Measurements from ENCODE around the gene C1QTNF5.

- TF ChIP-seq POLR2A (IDR thresholded peaks at IDR 0.05) (no peak), CTCF (IDR thresholded peaks at IDR 0.05) (peak; percentile 48 to 66 (median 61))
Observed at GRCh38 chr11:119323532-119324033, 17.1 kb downstream of the C1QTNF5 start.
